ENCODE results near the gene AKR1C4. TPM values are rescaled to one million over a fixed set of nuclear protein-coding genes. Genes with fewer than 3 reads are reported as not detected.
"Not testable (repeated sequence)": the region's sequence is repeated elsewhere in the genome, so short reads cannot be mapped to it uniquely, and the experiment has no call there.

Gene AKR1C4
- total RNA-seq: not detected

DNA sequence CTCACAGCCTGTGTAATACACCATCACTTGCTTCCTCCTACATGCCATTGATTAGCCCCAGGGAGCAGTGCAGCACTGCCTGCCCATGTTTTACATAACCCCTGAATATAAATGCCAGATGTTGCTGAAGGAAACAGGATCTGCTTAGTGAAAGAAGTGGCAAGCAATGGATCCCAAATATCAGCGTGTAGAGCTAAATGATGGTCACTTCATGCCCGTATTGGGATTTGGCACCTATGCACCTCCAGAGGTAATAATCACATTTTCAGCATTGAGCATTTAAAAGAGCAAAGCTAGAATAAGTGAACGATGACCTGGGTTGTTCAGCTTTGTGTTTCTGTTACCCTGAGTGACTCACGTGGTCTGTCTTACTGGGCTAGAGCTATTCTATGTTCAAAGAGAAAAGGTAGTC, at the start of gene AKR1C4:
AKR1C4 (plus strand) TSS at position 136 of the 412 bp plus-strand sequence; CDS start at position 167, 31 bp downstream.
- peak; percentile 56 for ATAC-seq
- no peak for DNase-seq (ENCODE audit: low spot score)
- intact Hi-C loops (cut with DNase I): no loop called here

DNA sequence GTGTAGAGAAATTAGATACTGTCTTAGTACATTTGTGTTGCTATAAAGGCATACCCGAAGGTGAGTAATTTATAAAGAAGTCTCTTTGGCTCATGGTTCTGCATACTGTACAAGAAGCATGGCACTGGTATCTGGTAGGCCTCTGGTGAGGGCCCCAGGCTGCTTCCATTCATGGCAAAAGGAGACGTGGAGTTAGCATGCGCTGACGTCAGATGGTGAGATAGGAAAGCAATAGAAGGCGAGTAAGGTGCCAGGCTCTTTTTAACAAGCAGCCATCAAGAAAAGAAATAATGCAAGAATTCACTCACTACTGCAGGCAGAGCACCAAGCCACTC, 49.8 kb upstream of the AKR1C4 start:
- intact Hi-C loops (cut with DNase I): no loop called here
- DNase-seq (ENCODE audit: low spot score) (no peak), ATAC-seq (no peak)

DNA sequence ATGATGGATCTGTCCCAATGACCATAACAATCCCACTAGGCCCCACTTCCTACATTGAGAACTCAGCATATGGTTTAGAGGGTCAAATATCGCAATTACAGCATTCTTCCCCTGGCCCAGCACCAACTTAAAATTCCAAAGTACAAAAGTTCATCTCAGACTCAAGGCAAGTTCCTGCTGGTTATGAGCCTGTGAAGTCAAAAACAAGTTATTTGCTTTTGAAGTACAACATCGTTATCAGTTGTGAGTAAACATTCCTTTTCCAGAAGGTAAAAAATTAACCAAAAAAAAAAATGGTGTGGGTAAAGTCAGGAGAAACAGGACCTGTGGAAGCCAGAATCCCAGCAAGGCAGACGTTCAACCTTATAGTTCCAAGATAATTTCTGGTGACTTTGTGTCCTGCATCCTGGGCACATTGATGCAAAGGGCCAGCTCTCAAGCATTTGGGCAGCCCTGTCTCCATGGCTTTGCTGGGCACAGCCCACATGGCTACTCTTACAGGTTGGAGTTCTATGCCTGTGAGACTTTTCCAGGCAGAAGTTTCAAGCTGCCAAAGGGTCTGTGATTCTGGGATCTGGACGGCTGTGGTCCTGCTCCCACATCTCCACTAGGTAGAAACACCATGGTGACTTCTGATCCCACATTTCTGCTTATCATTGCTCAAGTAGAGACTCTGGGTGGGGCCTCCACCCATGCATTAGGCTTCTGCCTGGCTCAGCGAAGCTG, 49.2 kb upstream of the AKR1C4 start:
- DNase-seq (ENCODE audit: low spot score) (no peak), ATAC-seq (no peak)
- intact Hi-C loops (cut with DNase I): no loop called here

DNA sequence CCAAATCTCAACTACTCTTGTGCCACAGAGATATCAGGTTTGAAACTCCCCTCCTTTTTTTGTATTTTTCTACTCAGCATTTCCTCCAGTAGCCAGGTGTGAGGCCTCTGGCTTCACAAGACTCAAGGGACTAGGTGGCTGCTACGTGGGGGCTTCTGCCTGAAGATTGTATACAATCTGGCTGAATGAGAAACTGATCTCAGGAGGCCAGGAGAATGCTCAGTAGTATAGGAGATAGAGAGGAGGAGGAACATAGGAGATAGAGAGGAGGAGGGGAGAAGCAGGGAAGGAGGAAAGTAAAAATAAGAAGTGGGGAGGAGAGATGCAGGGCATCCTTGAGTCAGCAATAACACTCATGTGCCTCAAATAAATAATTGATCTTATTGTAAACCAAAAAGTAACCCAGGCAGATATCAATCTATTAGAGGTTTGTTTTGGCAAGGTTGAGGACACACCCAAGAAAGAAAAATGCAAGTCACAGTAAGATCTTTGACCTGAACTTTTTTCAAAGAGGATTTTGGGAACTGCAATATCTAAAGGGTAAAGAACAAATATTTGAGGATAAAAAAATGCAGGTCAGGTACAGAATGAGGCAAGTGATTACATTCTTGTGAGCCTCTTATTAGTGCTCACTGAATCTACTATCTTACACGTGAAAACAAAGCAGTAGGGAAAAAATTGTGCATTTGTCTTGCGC, 48.5 kb upstream of the AKR1C4 start:
- intact Hi-C loops (cut with DNase I): no loop called here
- DNase-seq (ENCODE audit: low spot score): no peak
- ATAC-seq: no peak

DNA sequence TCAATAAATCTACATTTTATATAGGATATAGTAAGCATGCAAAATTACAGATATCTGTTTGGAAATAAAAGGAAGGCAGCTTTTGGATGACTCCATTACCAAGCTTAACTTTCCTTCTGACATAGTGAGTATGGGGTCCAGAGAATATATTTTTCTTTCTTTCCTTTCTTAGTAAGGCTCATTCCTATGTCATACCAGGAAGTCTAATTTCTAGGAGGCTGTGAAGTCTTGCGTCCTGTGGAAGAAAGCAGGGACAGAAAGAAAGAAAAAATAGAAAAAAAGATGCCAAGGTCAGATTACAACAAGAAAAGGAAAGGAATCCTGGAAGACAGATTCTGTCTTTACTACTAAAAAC, 48.0 kb upstream of the AKR1C4 start:
- intact Hi-C loops (cut with DNase I): no loop called here
- DNase-seq (ENCODE audit: low spot score): no peak
- no peak for ATAC-seq

DNA sequence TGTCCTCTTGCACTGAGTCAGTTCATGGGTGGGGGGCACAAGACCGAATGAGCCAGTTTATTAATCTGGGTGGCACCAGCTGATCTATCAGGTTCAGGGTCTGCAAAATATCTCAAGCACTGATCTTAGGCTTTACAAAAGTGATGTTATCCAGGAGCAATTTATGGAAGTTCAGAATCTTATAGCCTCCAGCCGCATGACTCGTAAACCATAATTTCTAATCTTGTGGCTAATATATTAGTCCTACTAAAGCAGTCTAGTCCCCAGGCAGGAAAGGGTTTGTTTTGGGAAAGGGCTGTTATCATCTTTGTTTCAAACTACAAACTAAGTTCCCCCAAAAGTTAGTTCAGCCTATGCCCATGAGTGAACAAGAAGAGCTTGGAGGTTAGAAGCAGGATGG, 45.6 kb upstream of the AKR1C4 start:
- intact Hi-C loops (cut with DNase I): no loop called here
- no peak for ATAC-seq

DNA sequence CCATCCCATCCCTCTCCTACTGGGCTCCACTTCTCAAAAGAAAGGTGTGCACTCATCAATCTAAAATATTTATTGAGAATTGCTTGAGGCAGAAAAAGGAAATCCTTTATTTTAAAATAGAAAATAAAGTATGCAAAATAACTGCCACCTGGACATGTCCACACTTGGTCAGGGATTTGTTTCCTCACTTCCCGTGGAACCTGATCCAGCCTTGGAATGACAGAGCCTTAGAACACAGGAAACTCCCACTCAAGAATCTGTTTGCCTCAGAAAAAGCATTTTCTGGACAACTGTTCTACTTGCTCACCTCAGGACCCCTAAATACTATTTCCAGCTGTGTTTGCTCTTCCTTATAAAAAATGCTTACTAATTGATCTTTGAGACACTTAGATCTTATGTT, 40.7 kb upstream of the AKR1C4 start:
- intact Hi-C loops (cut with DNase I): no loop called here
- DNase-seq (ENCODE audit: low spot score): no peak
- ATAC-seq: no peak

More for the DNA sequence above, 45.6 kb upstream of the AKR1C4 start:
- no peak for DNase-seq (ENCODE audit: low spot score)

DNA sequence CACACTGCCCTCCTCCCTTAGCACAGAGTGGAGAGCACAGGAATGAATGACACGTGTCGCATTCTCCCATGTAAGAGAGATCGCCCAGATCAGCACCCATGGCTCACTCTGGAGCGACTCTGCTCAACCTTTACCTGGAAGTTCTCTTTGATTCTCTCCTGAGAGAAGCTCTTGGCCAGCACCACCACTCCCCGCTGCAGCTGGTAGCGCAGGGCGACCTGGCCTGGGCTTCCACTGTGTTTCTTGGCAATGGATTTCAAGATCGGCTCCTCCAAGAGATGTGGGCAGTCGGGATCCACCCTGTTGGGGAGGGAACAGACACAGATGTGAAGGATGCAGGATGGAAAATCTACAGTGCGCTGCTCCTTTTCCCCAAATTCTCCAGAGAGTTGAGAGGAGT, 39.1 kb upstream of the AKR1C4 start:
- intact Hi-C loops (cut with DNase I): no loop called here
- no peak for ATAC-seq
- DNase-seq (ENCODE audit: low spot score): no peak

DNA sequence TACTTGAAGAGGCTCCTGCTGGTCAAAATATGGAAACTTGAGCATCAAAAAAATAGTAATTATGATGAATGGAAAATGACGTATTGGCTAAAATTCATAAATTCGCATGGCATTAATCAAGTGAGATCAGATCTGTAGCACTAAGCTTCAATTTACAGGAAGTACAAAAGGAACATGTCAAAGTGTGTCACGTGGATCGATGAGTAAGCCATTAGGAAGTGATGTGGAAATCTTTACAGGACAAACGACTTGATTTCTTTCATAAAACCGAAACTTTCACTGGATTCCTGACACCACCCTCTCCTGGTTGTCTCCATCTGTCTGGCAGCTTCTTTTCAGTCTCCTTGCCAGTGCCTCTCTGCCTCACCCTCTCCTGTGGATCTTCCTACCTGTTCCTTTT, 37.5 kb upstream of the AKR1C4 start:
- DNase-seq (ENCODE audit: low spot score) (no peak), ATAC-seq (no peak)
- intact Hi-C loops (cut with DNase I): no loop called here

DNA sequence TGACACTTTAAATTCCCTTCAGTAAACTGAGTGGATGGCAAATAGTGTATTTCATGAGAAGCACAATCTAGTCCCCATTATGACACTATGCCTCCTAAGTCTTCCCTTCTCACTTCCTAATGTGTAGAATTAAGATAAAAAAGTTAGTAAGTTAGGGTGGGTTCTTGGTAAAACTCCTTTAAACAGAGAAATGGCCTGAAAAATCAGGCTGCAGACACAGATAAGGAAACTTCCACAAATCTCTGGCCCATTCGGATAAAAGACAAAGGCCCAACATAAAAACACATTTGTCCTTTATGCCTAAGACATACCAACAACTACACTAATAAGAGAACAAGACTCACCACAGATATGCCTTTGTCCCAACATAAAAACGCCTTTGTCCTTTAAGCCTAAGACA, 33.1 kb upstream of the AKR1C4 start:
- ATAC-seq: no peak
- intact Hi-C loops (cut with DNase I): no loop called here
- DNase-seq (ENCODE audit: low spot score): no peak

DNA sequence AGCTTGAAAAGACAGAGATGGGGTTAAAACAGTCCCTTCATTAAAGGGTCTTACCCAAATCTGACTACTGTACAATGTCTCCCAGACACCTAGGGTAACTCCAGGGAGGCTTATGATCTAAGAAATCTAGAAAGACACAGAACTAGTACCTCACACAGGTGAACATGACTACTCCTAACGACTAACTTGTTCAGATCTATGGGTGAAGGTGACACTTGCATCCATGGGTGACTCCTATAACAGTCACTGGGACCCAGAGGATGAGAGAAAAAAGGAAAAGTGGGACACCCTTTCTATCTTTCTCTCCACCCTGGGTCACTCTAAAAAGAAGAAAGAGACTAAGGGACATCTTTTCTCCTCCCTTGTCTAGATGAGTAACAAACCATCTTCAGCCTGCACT, 30.9 kb upstream of the AKR1C4 start:
- intact Hi-C loops (cut with DNase I): no loop called here
- DNase-seq (ENCODE audit: low spot score): no peak
- no peak for ATAC-seq

DNA sequence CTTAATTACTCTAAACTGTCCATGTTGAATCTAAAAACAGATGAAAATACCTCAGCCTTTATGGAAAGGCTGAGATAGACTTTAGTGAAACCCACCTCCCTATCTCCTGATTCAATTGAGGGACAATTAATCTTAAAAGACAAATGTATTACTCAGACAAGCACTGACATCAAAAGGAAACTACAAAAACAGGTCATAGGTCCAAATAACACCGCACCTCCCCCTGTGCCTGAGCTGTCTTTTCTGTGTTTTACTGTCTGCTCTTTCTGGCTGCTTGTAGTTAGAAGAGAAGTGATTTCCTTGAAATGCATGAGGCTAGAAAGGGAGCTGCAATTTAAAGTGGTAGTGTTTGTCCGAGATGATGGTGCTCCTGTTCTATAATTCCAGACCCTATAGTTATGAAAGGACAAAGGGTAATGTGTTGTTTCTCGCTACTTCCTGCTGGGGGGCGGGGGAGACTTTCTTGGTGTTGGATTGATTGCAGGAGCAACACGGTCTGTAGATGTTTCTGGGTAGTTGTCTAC, 27.7 kb upstream of the AKR1C4 start:
- DNase-seq (ENCODE audit: low spot score) (no peak), ATAC-seq (no peak)
- intact Hi-C loops (cut with DNase I): no loop called here

DNA sequence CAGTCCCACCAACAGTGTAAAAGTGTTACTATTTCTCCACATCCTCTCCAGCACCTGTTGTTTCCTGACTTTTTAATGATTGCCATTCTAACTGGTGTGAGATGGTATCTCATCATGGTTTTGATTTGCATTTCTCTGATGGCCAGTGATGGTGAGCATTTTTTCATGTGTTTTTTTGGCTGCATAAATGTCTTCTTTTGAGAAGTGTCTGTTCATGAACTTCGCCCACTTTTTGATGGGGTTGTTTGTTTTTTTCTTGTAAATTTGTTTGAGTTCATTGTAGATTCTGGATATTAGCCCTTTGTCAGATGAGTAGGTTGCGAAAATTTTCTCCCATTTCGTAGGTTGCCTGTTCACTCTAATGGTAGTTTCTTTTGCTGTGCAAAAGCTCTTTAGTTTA, 21.1 kb upstream of the AKR1C4 start:
- ATAC-seq; intact Hi-C loops (cut with DNase I); DNase-seq (ENCODE audit: low spot score): not testable (repeated sequence)

DNA sequence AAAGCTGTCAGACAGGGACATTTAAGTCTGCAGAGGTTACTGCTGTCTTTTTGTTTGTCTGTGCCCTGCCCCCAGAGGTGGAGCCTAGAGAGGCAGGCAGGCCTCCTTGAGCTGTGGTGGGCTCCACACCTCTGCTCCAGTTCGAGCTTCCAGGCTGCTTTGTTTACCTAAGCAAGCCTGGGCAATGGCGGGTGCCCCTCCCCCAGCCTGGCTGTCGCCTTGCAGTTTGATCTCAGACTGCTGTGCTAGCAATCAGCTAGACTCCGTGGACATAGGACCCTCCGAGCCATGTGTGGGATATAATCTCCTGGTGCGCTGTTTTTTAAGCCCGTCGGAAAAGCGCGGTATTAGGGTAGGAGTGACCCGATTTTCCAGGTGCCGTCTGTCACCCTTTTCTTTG, 16.1 kb upstream of the AKR1C4 start:
- ATAC-seq; DNase-seq (ENCODE audit: low spot score); intact Hi-C loops (cut with DNase I): not testable (repeated sequence)

DNA sequence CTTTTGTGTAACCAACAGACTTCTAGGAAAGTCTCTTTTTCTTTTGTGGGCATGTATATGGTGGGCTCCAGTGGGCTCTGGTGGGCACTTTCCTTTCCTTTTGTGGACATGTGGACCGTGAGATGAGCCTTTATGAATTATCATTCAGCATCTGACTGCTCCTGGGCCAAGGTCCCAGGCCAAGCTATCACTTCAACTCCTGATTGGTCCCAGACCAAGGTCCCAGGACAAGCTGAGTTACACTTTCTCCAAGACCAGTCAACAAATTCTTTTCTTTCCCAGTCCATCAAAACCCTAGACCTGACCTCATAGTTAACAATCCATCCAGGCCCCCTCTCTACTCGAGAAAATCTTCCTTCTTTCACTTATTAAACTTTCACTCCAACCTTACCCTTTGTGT, 12.7 kb upstream of the AKR1C4 start:
- DNase-seq (ENCODE audit: low spot score): no peak
- intact Hi-C loops (cut with DNase I): no loop called here
- no peak for ATAC-seq

DNA sequence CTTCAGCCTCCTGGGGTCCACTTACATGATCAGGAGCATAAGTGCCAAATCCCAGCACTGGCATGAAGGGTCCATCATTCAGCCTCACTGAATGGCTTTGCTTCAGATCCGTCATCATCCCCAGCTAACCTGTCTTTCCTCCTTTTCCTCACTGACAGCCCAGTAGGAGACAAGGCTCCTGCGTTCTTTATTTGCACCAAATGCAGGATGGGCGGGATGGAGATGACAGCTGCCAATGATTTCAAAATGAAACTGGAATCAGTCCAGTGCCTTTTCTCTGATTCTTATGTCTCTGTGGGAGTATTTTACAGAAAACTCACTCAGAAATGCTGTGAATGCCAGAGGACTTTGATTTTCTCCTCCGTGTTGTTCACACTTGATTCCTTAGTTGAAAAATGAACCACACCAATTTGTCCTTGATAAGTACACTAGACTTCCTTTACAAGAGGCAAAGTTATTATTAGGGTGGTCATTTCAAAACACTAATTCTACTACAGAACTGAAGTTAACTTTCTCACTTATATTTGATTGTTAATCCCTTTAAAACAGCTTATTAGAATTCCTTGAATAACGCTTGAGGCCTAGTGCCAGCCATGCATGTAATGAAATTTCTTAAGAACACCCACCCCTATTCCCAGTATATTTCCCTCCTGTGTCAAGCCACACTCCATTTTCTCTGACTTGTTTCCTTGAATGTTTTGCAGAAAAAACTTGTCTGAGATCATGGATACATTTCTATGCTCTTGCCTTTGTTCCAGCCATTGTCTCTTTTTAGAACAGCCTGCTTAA, 11.5 kb upstream of the AKR1C4 start, which contains the start of gene AKR1C8:
AKR1C8 (minus strand) TSS at position 164 of the 789 bp plus-strand sequence; CDS start at position 118, 46 bp downstream.
- intact Hi-C loops (cut with DNase I): no loop called here
- no peak for ATAC-seq
- DNase-seq (ENCODE audit: low spot score): no peak

DNA sequence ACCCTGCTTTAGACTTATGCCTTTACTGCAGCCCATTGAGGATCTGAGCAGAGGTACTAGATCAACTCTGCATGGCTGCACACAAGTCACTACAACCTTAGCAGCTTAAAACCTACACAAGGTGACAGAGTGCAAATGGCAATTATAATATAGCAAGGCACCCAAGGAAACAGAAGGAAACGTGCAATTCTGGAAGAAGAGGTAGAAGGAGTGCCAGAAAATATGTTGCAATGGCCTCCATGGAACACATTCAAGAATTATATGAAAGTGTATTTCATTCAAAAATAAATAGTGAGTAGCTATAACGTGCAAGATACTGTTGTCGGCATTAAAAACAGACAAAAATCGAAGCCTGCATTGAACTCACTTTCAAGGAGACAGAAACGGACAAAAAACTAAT, 8.8 kb upstream of the AKR1C4 start:
- DNase-seq (ENCODE audit: low spot score): no peak
- intact Hi-C loops (cut with DNase I): no loop called here

DNA sequence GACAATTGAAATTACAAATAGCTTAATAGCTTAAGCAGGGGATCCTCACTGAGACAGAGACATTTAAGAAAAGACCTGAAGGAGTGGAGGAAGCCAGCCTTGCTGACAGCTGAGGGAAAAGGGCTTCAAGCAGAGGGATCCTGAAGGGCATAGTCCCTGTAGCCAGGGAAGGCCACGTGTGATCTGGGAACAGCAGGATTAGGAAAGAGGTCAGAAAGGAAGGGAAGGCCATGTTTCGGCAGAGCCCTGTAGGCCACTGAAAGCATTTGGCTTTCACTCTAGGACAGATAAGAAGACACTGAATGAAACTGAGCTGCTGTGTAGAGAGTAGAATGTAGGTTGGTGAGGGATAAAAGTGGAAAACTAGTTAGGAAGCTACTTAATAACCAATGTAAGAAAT, 8.3 kb upstream of the AKR1C4 start:
- intact Hi-C loops (cut with DNase I): no loop called here
- ATAC-seq (peak; percentile 34), DNase-seq (ENCODE audit: low spot score) (no peak)

More for the DNA sequence above, 8.8 kb upstream of the AKR1C4 start:
- no peak for ATAC-seq

DNA sequence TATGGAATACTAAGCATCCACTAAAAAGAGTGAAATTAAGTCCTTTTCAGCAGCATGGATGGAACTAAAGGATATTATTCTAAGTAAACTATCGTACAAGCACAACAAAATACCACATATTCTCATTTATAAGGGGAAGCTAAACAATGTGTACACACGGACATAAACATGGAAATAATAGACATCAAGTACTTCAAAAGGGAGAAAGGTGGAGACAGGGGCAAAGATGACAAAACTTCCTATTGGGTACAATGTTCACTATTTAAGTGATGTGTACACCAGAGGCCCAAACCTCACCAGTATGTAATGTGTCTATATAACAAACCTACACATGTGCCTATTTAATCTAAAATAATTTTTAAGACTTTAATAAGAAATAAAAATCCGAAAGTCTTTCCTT, 2.2 kb upstream of the AKR1C4 start:
- intact Hi-C loops (cut with DNase I): no loop called here
- DNase-seq (ENCODE audit: low spot score) (no peak), ATAC-seq (no peak)

Data from sciatic nerve (tissue), 2 donors.